ENCODE measurements around the gene ZNF207.
"Not testable (repeated sequence)": the region's sequence is repeated elsewhere in the genome, so short reads cannot be mapped to it uniquely, and the experiment has no call there.

The ZNF207 gene

DNA sequence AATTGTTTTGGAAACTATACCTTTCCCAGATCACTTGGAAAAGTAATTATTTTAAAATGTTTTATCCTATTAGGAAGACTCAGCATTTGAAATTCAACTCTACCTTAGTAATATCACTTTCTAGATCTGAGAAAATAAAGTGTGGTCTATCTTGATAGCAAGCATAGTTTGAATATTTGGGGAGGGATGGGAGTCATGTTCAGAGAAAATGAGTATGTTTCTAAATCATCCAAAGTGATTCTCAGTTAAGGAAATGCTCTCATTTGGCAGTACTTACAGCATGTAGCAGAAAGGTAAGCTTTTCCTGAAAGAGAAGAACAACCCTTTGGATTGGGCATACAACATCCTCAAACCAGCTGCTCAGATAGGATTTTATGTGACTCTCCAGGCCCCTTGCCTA, 14.9 kb upstream of the ZNF207 start:
- no peak for DNase-seq (ENCODE audit: low spot score)

DNA sequence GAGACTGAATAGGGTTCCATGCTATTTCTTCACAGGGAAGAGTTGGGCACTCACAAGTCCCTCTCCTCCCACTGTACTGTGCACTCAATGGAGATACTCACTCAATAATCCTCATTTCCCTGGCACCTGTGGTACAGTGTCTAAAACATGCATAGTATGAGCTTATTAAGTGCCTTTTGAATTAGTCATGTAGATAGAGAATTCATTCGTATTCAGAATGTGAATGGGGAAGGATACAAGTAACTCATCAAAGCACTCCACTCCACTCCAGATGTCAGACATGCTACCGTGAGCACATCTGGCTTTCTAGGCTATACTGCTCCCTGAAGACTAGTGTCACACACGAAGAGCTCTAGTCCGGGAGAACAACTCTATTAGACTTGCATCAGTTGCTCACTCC, 14.3 kb upstream of the ZNF207 start:
- DNase-seq (ENCODE audit: low spot score): no peak

DNA sequence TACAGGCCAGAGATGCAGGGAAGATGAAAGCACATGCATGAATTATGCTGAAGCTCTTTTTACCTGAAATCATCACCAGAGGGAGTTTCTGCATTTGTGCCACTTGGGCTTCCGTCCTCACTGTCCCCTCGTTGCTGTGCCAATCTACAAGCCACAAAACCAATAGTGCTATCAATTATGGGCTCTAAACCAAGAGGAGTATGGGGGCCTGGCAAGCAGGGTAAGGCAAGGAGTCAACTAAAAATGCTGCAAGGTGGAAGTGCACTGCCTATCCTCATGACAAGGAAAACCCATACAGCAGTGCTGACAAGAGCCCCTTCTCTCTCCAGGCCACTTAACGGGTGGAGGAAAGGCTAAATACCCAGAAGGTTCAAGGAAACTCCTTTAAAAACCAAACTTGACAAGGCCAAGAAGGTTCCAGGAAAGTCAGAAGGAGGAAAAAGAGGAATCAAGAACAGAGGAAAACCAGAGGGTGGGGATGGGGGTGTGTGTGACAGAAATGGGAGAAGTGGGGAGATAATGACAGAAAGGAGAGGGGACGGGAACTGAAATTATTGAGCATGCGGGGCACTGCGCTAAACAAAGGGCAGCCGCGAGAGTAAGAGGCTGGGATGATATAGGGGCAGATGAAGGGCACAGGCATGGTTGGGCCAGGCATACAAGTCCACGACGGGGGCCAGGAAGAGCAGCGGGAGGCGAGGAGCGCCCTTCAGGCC, 8.7 kb upstream of the ZNF207 start:
- DNase-seq (ENCODE audit: low spot score): peak; percentile 62

DNA sequence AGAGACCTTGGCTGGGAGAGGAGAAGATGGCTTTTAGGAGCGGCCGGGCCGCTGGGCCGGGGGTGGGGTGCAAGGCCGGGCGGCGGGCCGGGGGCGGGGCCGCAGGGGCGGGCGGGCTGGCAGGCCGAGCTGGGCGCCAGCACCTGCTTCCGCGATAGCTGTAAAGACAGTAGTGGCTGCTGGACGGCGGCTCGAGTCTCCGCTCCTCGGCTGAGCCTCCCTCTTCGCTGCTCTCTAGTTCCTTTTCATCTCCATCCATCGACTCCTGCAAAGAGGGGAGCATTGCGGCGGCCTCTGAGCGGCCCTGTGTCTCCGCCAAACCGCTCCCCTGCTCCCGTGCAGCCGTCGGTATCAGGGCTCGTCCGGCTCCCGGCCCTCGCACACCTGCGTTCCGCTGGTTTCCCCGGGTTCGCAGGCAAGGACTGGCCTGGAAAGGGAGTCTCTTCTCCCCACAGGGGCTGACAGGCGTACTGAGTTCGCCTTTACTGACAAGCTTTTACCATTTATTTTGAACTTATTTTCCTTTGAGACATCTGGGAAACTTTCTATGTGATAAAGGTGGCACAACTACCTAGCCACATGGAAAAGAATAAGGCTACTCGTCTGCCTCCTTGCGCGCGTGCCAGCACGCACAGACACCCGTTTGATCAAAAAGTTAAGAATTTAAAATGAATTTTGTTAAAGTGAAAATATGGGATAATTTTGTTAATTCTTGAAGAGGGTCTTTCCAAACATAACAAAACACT, 7.9 kb upstream of the ZNF207 start, which contains the start of gene C17orf75:
TSS of gene C17orf75 (minus strand) at position 317 of the 746 bp plus-strand sequence. CDS start at position 283, 34 bp downstream.
- peak; percentile 87 for DNase-seq (ENCODE audit: low spot score)

DNA sequence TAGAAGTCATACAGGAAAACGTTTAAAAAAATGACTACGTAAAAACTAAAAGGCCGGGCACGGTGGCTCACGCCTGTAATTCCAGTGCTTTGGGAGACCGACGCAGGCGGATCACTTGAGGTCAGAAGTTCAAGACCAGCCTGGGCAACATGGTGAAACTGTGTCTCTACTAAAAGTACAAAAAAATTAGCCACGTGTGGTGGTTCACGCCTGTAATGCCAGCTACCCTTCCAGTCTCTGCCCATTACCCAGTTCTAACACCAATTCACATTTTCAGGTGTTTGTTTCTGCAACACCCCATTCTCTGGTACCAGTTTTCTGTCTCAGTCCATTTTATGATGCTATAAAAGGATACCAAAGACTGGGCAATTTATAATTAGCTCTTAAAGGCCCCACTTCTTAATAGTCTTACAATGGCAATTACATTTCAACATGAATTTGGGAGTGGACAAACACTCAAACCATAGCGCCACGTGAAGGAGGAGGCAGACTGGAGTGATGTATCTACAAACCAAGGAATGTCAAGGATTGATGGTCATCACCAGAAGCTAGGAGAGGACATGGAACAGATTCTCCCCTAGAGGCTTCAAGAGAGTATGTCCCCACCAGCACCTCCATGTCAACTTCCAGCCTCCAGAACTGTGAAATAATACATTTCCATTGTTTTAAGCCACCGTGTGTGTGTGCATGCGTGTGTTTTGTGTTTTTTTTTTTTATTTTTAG, 7.2 kb upstream of the ZNF207 start:
- no peak for DNase-seq (ENCODE audit: low spot score)

DNA sequence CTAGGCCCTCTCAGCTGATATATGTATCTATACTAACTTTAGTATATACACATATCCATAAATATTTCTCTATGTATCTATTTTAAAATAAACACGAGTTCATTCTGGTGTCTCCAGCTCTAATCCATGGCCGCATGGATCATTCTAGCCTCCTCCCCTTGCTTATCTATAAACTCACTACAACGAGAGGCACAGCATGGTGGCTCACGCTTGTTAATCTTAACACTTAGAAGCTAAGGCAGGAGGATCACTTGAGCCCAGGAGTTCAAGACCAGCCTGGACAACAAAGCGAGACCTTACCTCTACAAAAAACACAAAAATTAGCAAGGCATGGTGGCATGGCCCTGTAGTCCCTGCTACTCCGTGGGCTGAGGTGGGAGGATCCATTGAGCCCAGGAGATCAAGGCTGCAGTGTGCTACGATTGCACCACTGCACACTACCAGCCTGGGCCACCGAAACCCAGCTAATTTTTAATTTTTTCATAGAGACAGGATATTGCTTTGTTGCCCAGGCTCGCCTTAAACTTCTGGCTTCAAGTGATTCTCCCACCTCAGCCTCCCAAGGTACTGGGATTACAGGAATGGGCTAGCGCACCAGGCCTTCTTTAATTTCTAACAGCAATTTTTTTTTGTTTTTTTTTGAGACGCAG, 3.9 kb upstream of the ZNF207 start:
- DNase-seq (ENCODE audit: low spot score): no peak

DNA sequence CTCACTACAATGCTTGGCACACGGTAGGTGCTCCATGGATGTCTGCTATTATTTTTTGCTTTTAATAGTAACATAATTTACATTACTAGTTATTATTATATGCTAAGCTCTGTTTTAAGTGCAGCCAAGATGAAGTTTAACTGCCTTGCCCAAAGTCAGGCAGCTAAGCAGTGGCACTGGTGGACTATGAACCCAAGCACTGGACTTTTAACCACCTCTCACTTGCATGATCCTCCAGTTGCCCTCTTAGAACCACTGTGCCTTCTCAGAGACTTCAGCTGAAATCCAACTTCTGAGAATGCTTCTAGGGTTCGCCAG, 1.5 kb upstream of the ZNF207 start:
- DNase-seq (ENCODE audit: low spot score): no peak

DNA sequence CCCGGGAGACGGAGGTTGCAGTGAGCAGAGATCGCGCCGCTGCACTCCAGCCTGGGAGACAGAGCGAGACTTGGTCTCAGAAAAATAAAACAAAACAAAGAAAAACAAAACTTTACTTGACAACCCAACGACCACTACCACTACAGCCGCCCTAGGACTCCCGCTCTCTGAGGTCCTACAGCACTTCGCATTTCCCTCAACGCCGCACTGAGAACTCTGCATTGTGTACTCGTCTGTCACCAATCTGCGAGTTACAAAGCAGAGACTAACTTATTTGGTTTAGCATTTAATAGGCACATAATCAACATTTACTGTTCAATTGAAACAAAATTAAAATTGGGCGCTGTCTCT, 479 bp upstream of the ZNF207 start:
- no peak for DNase-seq (ENCODE audit: low spot score)

DNA sequence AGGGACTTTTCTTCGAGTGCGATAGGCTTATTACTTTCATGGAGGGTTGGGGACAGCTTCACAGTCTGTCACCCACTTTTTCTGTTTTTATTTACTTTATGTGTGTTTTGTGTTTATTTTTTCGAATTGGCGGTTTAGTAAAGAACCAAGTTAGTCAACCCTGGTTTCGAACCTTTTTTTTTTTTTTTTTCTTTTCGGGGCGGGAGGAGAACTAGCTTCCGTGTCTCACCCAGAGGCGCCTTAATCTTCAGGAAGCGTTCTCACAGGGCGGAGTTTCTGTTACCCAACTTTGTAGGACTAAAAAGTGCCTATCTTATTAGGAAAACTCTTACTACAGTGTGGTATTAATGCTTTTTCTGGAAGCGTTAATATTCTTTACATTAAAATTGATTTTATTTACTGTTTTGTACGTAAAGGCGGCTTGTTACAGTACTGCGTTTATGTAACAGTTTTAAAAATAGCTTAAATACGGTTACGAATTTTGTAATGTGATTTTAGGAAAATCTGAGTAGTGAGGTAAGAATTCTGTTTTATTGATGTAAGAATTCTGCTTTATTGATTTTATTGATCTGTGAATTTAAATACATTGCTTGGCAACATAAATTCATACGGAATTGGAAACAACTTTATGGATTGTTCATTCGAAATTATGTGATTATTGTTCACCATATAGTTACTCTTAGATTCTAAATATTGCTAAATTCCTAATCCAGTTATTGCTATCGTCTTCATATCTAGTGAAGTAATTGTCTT, 885 bp downstream of the ZNF207 start:
- DNase-seq (ENCODE audit: low spot score): peak; percentile 36

DNA sequence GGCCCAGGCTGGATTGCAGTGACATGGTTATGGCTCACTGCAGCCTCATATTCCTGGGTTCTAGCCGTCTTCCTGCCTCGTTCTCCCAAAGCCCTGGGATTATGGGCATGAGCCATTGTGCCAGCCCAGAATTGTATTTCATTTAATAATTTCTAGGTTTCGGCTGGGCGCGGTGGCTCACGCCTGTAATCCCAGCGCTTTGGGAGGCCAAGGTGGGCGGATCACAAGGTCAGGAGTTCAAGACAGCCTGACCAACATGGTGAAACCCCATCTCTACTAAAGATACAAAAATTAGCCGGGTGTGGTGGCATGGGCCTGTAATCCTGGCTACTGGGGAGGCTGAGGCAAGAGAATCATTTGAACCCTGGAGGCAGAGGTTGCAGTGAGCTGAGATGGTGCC, 2.8 kb downstream of the ZNF207 start:
- DNase-seq (ENCODE audit: low spot score): not testable (repeated sequence)

DNA sequence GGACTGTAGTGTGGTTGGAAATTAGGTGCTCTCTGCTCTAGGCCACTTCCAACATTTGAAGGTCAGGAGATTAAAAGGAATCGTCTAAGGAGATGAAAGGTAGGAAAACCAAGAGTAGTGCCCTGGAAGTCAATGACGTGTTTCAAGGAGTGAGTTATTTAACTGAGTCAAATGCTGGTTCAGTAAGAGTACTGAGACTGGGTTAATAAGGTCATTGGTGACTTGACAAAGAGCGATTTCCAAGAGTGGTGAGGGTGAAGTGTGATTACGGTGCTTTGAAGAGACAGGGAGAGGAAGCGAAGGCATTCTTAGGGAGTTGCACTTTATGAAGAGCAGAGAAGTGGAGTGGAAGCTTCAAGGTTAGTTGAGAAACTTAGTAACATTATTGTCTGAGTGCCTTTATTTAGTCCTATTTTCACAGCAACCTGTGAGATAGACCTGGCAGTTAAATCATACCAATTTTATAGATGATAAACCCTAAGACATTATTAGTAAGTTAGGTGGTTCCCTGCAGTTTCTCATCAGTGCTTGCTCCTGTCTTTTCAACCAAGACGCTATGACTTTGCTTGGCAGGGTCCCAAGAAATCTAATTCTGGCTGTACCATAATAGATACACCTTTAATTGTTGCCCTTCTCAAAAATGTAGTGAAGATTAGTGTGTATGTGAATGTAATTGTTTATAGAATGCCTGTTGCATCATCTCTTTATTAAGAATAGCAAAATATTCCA, 5.9 kb downstream of the ZNF207 start:
- no peak for DNase-seq (ENCODE audit: low spot score)

DNA sequence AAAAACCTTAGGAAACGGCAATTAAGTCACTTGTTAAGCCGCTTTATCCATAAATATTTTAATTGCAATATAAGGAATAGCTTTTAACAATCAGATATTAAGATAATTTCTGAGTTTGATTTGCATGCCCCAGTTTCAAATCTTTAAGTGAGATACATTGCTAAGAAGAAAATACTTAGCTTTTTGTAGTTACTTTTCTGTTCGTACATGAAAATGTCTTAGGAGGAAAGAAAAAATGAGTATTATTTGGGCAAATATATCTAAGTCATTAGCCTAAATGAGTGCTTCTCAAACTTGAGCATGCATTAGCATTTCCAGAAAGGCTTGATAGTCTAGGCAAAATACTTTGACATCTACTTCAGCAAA, 6.4 kb downstream of the ZNF207 start:
- no peak for DNase-seq (ENCODE audit: low spot score)

DNA sequence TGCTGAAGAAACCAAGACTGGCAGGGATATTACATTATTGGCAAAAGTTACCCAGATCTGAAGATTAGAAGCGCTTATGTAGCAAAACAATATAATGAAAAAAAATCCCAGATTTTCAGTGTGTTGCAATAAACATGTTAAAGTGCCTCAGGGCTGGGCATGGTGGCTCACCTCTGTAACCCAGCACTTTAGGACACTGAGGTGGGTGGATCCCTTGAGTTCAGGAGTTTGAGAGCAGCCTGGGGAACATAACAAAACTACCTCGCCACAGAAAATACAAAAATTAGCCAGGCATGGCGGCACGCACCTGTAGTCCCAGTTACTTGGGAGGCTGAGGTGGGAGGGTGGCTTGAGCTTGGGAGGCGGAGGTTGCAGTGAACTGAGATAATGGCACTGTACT, 6.8 kb downstream of the ZNF207 start:
- DNase-seq (ENCODE audit: low spot score): no peak

DNA sequence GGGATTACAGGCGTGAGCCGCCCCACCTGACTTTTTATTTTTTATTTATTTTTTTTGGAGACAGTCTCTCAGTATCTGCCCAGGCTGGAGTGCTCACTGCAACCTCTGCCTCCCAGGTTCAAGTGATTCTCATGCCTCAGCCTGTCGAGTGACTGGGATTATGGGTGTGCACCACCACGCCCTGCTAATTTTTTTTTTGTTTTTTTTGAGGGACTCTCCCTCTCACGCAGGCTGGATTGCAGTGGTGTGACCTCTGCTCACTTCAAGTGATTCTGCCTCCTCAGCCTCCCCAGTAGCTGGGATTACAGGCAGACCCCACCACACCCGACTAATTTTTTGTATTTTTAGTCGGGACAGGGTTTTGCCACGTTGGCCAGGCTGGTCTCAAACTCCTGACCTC, 7.7 kb downstream of the ZNF207 start:
- DNase-seq (ENCODE audit: low spot score): no peak

DNA sequence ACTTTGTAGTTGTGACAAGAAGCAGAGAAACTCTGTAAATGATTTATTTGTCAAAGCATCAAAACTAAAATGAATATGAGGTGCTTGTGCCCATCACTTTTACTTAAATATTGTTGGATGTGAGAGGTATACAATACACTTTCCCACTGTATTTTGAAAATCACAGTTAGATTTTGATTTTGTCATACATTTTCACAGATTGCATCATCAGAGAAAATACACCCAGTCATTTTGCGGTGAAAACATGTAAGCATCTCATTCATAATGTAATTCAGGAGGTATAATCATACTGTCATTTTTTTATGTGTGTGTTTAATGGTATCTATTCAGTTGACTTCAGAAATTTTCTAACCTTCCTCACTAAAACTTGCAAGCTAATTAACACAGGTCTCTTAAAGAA, 11.3 kb downstream of the ZNF207 start:
- DNase-seq (ENCODE audit: low spot score): no peak

DNA sequence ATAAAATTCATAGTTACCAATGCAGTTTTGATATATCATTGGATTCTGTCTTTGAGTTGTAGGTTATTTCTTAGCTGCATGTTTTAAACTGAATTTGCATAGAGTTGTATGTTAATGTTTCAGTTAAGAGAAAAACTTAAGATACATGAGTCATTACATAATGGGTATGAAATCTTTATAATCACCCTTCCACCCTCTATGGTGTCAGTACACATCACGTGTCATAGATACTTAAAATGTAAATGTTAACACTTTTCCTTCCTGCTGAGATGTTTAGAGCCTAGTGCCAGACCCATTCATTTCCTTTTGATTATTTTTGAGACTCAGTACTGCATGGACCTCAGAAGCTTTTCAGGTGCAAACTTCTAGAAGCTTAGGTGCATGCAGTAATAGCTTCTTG, 20.5 kb downstream of the ZNF207 start:
- DNase-seq (ENCODE audit: low spot score): no peak

DNA sequence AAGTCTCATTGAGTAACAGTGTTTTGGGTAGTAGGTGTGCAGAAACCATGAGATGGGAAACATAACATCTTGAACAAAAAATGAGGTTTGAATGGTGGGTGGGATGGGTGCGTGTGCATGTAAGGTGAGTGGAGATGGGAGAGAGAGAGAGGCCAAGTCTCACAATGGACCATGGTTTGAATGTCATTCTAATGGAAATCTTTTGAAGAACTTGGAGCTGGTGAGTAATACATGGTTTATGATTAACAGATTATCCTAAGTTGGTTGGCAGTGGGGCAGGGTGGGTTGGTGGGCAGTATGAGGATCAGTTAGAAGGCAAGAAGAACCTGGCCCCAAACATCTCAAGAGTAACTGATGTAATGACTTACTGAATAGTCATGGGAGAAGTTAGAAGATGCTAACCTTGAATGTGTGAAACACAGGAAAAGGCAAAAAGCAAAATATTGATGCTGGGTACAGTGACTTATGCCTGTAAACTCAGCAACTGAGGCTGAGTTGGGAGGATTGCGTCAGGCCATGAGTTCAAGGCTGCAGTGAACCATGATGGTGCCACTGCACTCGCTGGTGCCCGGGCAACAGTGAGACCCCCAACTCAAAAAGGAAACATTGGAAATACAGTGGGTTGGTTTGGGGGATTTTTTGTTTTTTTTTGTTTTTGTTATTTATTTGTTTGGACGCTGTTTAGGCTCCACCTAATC, 32.7 kb downstream of the ZNF207 start:
- no peak for DNase-seq (ENCODE audit: low spot score)

DNA sequence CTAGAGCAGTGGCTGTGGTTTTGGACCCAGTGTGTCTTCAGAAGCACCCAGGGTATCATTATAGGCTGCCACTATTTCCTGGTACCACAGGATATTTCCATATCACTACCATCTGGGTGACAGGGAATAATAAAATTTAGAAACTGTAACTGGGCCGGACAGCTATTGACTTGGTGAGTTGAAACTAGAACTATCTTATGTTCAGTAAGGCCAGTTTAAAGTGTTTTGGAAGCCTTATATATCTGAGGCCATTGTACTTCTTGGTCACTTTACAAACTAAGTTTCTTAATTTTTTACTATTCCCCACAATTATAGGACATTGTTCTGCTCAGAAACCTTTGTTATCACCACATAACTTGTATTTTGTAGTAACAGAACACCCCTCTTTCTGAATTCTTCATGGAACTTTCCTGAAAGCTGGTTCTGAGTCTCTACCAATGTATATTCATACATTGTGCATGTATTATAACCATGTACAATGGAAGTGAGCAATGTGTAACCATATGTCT, 34.0 kb downstream of the ZNF207 start:
- no peak for DNase-seq (ENCODE audit: low spot score)

DNA sequence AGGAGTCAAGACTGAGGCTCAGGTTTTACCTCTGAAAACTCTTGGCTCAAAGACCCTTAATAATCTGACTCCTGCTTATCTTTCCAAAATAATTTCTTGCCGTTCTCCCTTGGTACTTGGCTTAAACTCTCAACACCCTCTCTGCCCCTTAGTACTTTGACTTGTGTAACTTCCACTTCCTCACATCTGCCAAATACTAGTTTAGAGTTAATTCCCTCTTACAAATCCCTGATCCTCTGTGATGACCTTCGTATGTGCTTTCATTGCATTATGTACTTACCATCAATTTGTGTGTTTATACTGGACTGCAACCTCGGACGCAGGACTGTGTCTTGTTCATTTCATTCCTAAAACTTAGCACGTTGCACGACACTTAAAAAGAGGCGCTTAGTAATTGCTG, 35.2 kb downstream of the ZNF207 start:
- no peak for DNase-seq (ENCODE audit: low spot score)

DNA sequence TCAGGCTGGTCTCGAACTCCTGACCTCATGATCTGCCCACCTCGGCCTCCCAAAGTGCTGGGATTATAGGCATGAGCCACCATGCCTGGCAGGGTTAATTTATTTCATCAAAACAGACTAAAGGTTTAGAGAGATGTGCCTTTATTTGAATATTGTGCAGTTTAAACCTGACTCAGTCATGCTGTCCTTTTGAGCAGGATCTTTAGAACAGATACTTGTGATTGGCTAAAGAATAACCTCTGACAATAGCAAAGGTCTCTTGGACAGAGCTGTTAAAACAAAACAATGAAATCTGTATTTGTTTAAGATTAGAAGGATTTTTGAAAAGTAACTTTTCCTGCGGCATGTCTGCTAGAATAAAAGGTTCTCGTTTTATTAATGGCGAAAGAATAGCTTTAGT, 36.0 kb downstream of the ZNF207 start:
- no peak for DNase-seq (ENCODE audit: low spot score)
